ENCODE measurements around the gene NTNG2.
A peak's percentile ranks its signal among the peaks of the same experiment; 100 is the strongest.

NTNG2 gene

DNA sequence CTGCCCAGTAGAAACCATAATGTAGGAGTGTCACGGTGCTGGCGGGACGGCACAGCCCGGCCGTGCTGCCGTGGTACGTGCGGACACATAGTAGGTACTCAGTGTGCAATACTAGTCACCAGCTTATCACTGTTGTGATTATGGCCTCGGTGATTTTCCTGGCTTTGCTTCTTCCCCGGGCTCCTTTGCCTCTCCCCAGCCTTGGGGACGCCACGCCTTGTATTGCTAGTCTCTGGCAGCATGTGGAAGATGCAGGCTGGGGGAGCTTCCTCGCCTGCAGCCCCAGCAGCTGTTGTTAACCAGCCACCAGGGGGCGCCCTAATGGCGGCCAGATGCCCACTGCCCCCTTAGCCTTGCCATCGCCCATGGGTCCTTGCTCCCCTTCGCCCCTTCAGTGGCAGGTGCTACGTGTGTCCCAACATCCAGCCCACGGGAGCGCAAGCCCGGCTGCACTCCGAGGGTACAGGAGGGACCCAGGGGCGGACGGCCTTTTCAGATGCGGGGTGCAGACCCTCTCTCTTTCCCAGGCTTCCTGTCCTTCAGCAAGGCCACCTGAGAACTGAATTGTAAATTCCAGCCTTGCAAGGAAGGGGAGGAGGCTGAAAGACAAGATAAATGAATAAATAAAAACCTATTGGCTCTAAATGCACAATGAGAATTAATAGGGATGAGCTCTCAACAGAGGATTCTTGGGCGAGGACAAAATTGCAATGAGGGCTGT, 8.0 kb downstream of the NTNG2 start:
- DNase-seq (ENCODE audit: extremely low read depth in 1 of 2, low read depth in 1 of 2) = peak in 1 of 2 donors; percentile 30

DNA sequence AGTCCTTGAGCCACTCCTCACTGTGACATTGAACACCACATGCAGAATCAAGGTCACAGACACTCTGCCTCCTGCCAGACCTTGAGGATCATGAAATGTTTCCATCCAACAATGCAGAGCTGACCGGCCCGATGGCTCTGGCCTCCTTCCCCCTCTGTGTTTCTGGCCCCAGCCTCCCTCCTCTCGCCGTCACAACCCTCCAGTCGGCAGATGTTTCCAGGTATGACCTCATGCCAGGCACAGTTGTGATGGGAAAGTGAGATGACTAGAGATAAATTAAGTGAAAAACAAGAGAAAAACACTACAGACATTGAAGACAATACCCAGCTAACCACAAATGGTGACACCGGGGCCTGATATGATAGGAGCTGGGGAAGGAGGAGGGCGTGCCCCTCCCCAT, 9.8 kb downstream of the NTNG2 start:
- no peak for DNase-seq (ENCODE audit: extremely low read depth in 1 of 2, low read depth in 1 of 2)

DNA sequence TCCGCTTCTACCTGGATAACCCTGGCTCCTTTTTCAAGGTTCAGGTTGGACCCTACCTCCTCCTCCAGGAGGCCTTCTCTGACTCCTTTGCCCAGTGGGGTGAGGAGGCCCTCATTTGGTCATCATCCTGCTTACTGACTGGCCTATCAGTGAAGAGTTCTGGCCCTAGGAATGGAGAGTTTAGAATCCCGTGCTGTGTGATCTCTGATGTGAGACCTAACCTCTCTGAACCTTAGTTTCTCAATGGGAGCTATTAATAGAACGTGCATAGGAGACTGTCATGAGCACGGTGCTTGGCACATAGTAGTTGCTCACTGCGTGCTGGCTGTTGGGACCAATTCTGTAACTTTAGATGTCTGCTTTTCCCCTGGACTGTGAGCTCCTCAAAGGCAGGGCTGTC, 10.3 kb downstream of the NTNG2 start:
- DNase-seq (ENCODE audit: extremely low read depth in 1 of 2, low read depth in 1 of 2) = no peak

DNA sequence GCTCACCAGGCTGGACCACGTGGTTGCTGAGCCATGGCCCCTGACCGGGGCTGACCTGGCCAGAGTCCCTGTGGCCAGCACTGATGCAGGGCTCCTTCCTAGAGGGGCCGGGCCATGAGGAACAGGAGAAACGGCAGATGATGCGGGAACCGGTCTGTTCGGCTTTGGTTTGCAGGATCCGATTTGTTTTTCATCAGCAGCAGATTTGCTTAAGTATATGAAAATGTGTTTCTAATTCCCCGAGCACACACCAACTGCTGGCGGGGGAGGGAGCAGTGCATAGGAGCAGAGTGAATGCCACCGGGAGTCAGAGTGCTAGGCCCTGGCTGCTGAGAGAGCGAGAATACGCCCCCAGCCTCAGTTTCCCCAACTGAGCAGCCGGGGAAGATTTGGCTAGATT, 13.6 kb downstream of the NTNG2 start:
- DNase-seq (ENCODE audit: extremely low read depth in 1 of 2, low read depth in 1 of 2) = no peak

DNA sequence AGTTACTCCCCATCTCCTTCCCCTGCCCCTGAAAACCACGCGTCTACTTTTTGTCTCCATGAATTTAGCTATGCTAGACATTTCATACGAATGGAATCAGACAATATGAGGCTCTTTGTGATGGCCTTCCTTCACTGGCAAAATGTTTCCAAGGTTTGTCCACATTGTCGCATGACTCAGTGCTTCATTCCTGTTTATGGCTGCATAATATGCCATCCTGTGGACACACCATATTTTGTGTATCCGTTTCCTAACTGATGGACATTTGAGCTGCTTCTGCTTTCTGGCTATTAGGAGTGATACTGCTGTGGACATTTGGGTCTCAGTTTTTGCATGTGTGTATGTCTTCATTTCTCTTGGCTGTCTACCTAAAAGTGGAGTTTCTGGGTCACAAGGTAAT, 14.5 kb downstream of the NTNG2 start:
- DNase-seq (ENCODE audit: extremely low read depth in 1 of 2, low read depth in 1 of 2) = no peak

DNA sequence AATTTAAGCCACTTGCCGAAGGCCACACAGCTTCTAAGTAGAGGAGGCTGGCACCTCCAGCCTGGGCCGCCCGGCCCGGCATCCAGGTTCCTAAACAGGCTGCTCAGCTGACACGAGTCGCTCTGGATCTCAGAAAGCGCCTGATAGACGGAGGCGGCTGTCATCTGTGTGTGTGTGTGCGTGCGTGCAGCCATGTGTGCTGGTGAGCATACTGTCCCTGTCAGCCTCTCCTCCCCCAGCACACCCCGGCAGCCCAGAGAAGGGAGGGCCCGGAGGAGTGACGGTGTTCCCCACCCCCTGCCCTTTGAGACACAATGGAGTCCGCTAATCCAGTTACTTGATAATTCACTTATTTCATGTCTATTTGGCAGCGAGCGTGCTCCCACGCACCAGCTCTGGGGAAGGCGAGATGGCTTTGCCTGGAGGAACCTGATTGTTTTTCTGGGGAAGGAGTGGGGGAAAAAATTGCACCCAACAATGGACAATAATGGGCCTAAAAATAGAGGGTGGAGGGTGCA, 20.0 kb downstream of the NTNG2 start:
- DNase-seq (ENCODE audit: extremely low read depth in 1 of 2, low read depth in 1 of 2) = no peak

DNA sequence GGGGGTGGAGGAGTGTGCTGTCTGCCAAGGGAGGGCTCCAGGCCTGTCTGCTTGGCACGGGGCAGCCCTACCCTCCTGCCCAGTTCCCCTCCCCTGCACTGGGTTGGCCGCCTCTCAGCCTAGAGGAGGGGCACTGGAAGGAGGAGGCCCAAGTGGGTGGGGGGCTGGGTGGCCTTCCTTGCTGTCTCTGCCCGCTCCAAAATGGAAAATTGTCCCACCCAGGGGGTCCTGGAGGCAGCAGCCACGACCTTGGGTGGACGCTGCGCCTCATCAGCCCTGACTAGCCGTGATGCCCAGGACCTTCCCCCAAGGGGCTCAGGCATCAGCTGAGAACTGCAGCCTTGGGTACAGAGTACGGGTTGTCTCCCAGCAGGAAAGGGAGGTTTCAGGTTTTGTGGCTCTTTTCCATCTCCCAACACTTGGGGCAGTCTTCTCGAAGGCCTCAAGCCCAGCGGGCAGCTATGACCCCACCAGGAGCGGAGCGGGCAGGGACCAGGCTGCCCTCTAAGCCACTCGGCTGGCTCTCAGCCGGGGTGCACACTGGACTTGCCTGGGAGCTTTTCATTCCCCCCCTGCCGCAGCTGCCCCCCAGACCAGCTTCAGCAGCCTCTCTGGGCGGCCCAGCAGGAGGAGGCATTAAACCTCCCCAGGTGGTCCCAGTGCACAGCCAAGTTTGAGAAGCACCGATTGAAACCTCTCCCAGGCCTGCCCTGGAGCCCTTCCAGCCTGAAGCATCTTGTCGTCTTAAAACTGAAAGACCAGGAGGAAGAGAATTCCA, 20.6 kb downstream of the NTNG2 start:
- DNase-seq (ENCODE audit: extremely low read depth in 1 of 2, low read depth in 1 of 2) = no peak

DNA sequence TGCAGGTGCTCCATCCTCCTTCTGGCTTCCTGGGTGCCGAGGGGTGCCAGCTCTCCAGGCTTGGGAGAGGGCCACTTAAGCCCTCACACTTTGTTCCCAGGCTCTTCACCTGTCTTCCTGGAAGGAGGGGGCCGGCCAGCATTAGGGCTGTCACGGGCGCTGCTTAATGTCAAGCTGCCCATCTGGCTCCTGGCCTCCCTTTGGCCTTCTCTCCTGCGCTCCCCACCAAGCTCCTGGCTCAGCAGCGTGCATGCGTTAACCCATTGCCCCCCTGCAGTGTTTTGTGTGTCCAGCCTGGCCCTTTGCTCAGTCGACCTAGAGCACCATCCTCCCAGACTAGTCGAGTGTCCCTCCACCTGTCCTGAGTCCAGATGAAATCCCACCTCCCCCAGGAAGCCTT, 21.3 kb downstream of the NTNG2 start:
- no peak for DNase-seq (ENCODE audit: extremely low read depth in 1 of 2, low read depth in 1 of 2)

DNA sequence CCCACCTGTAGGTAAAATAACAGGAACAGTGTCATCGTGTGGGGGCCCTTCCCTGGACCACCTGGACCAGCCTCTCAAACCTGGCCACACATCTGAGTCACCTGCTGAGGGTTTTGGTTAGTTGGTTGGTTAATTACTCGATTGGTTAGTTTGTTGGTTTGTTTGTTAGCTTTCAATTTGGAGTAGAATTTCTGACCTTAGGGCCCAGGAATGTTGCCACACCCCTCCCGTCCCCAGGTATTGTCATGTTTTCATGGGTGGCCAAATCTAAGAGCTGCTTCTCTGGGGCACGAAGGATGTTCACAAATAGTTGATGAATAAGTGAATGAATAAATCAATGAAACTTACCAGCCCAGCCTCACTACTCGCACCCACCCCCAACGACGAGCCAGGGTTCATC, 21.9 kb downstream of the NTNG2 start:
- DNase-seq (ENCODE audit: extremely low read depth in 1 of 2, low read depth in 1 of 2) = no peak

DNA sequence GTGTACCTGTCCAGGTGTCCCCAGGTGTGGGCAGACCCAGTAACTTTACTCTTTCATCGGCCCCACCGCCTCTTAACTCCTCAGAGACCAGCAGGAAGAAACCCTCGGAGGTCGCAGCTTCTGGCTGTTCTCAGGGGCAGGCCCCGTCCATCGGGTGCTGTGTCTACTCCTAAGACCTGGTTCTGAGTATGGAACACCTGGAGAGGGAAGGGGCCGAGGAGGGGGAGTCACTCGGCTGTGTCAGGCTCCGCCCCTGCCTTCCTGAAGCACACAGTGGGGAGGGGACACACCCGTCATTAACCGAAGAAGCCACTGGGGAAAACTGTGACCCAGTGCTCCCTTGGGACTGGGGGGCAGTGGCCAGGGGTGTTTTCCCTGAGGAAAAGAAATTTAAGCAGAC, 22.3 kb downstream of the NTNG2 start:
- DNase-seq (ENCODE audit: extremely low read depth in 1 of 2, low read depth in 1 of 2) = no peak

DNA sequence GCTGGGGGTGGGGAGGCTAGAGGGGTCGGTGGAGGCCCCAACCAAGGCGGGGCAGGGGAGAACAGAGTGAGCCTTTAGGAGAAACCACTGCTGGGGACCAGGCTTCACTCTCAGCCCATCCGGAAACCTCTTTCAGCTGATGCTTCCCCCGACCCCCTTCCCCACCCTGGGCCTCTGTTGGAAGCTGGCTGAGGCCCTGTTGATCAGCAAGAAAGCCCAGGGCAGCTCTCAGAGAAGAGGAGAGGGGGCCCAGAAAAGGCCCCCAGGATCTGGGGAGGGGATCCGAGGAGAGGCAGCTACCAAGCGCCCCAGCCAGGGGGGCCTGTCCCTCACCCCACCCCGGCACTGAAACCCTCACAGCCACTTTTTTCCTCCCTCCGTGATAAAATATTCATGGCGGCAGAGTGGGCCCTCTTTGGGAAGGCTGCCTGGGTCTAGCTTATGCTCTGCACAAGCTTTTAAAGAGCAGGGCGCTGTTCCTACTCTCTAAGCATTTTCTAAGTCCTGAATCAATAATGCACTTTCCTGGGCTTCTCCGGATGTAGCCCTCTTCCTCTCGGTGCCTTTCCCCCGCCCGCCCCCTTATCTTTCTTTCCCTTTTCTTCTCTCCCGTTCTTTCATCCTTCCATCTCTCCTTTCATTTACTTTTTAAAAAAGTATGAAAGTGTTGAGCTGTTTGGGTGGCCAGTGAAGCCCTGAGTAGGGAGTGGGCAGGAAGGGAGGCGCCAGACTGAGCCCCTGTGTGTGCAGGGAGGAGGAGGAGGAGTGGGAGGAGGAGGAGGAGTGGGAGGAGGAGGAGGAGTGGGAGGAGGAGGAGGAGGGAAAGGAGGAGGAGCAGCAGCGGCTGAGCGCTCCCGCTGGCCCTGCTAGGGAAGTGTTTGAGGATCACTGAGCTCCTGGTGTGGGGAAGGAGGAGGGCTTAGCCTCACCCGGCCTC, 23.5 kb downstream of the NTNG2 start:
- DNase-seq (ENCODE audit: extremely low read depth in 1 of 2, low read depth in 1 of 2) = no peak

DNA sequence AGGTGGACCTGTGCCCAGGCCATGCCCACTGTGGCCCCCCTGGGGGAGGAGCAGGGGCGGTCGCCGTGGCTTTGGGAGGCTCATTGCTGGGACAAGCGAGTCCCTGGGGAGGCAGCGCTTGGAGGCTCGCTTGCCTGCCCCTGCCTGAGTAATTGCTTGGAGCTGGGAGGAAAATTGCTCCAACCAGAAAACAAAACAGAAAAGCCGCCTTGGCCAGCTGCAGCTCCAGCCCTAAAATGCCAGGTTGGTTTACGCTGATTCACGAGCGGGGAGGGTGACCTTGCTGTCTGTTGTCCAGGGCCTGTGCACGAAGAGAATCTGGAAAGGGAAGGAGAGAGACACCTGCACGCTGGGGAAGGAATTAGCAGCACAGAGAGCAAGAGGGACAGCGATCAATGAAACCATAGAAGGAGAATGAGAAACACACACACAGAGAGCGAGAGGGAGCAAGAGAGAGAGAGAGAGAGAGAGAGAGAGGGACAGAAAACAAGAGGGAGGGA, 25.3 kb downstream of the NTNG2 start:
- DNase-seq (ENCODE audit: extremely low read depth in 1 of 2, low read depth in 1 of 2) = no peak

DNA sequence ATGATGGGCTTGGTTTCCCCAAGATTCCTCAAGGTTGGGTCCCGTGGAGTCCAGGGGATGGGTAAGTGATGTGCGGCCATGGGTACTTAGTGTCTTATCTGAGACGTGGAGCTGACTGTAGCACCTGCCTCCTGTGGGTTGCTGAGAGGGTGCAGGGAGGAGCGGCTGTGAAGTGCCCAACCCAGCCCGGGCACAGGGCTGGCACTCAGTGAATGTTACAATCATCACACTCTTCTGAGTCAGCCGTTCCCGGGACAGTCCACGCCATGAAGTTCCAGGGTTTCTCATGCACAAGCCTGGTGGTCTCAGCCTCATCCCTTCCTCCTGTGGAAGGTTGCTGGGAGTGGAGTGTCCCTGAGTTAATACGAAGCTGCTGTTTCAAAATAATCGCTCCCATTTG, 29.1 kb downstream of the NTNG2 start:
- no peak for DNase-seq (ENCODE audit: extremely low read depth in 1 of 2, low read depth in 1 of 2)

DNA sequence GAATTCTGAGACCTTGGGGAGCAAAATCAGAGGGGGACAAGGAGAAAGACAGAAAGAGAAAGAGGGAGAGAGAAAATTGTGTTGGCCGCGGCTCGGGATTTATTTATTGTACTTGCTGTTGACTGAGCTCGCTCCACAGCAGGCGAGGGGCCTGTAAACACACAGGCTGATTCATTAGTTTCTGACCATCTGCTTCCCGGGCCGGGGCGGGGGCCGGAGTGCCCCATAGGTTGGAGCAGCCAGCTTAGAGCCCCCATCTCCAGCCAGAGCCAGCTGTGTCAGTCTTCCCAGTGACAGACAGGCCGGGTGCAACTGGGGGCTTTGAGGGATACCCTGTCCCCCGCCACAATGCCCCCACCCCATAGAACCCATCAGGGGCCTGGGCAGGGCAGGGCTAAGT, 30.9 kb downstream of the NTNG2 start:
- DNase-seq (ENCODE audit: extremely low read depth in 1 of 2, low read depth in 1 of 2) = no peak

DNA sequence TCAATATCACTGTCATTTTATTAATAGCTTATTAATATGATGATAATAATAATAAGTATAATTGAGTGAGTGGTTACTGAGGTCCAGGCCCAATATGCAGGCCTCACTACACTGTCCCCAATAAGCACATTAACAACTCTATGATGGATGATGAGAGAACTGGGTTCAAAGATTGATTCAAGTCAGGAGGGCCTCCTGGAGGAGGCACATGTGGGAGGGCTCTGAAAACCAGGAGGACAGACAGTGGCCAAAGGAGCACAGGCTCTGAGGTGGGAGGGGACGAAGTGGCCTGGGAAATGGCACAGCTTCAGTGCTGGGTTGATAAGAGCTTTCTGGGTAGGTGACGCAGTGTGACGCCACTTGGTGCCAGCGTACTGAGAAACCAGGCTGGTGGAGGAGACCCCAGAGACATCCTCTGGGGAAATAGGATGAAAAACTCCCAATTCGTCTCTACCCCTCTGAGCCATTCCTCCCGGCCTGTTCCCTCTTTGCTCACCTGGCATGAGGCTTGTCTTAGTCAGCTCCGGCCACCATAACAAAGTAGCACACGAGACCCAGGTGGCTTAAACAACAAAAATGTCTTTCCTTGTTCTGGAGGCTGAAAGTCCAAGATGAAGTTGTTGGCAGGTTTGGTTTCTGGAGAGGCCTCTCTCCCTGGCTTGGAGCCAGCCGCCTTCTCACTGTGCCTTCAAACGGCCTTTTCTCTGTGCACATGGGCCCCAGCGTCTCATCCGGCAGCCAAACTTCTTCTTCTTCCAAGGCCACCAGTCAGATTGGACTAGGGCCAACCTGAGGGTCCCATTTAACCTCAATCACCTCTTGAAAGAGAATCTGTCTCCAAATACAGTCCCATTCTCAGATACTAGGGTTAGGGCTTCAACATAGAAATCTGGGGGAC, 31.6 kb downstream of the NTNG2 start:
- DNase-seq (ENCODE audit: extremely low read depth in 1 of 2, low read depth in 1 of 2) = no peak

DNA sequence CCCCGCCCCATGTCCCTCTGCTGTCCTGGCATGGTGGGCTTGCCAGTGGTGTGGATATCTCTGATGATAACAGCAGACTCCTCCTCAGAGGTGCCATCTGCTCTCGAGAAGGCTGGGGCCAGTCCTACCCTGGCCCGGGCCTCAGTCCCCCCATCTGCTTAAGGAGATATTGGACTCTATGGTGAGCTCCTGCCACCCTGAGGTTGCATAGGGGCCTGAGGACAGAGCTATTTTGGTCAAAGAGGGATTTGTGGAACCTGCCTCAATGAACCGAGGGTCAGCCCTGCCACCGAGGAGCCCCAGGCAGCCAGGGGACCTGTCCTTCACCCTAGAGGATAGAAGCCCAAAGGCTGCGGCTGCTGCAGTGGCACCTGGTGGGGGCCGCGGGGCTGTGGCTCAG, 32.6 kb downstream of the NTNG2 start:
- DNase-seq (ENCODE audit: extremely low read depth in 1 of 2, low read depth in 1 of 2) = no peak

DNA sequence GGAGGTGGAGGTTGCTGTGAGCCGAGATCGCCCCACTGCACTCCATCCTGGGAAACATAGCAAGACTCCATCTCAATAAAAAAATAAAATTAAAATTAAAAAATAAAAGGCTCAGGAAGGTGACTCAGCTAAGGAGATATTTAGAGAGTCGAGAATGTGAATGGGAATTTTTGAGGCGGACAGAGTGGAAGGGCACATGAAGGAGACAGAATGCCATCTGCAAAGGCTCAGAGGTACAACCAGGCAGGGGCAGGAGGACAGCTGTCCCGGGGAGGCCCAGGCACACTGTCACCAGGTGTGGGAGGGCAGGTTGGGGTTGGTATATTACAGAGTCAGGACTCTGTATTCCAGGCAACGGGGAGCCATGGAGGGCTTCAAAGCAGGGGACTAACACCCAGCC, 35.5 kb downstream of the NTNG2 start:
- DNase-seq (ENCODE audit: extremely low read depth in 1 of 2, low read depth in 1 of 2) = no peak

DNA sequence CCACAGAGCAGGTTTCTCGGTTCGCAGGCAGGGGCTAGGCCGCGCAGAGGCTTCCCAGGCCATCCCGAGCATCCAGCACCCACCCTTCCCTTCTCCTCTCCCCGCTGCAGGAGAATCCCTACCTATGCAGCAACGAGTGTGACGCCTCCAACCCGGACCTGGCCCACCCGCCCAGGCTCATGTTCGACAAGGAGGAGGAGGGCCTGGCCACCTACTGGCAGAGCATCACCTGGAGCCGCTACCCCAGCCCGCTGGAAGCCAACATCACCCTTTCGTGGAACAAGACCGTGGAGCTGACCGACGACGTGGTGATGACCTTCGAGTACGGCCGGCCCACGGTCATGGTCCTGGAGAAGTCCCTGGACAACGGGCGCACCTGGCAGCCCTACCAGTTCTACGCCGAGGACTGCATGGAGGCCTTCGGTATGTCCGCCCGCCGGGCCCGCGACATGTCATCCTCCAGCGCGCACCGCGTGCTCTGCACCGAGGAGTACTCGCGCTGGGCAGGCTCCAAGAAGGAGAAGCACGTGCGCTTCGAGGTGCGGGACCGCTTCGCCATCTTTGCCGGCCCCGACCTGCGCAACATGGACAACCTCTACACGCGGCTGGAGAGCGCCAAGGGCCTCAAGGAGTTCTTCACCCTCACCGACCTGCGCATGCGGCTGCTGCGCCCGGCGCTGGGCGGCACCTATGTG, 36.1 kb downstream of the NTNG2 start:
- DNase-seq (ENCODE audit: extremely low read depth in 1 of 2, low read depth in 1 of 2) = no peak

DNA sequence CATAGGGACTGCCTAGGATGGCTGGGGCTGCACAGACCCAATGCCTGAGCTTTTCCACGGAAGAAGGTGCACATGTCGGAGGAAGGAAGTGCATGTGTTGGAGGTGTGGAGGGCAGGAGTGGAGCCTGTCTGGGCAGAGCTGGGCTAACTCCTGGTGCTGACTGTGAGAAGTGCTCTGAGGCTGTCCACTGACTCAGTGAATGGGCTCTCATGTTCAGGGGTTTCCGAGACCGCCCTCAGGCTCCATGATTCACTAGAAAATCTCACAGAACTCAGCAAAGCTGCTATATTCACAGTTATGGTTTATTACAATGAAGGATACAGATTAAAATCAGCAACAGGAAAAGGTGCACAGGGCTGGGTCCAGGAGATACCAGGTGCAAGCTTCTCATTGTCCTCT, 37.2 kb downstream of the NTNG2 start:
- DNase-seq (ENCODE audit: extremely low read depth in 1 of 2, low read depth in 1 of 2) = no peak

DNA sequence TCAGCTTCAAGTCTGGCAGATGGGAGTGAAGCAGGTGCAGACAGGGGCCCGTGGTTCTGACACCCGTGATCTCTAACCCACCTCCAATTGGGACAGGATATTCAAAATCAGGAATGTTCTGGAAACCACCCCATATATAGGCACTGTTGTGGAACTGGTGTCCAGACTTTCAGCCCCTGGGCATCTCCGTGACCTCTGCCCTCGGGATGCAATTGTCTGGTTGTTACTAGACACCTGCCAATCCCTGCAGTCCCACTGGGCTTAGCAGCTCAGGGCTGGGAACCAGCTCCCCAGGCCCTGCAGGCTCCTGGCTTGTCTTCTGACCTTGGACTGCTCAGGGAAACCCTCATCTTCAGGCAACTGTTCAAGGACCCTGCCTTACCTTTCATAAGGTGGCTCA, 38.8 kb downstream of the NTNG2 start:
- DNase-seq (ENCODE audit: extremely low read depth in 1 of 2, low read depth in 1 of 2) = no peak
